Pancreas (tissue), 10 donors: ENCODE measurements around the gene TAB3. TPM values are rescaled to one million over a fixed set of nuclear protein-coding genes. Genes with fewer than 3 reads are reported as not detected.

Experiments
- ATAC-seq, 4 donors: fragments of 200-7000 bp; cut with Tn5 transposase; one replicate each; pipeline versions ENCODE4 v1.8.0 to v1.9.1; 2020; ENCODE audit warnings: mild to moderate bottlenecking in 4 of 4, moderate library complexity in 4 of 4
- DNase-seq, 6 donors: peaks; one replicate each; pipeline ENCODE4 v3.0.0-alpha.2; 2020
- FAIRE-seq: peaks from 2 replicates; lab custom pipeline; 2012; peaks lifted over from hg19 to GRCh38; lab: Jason Lieb, UNC
- H3K27ac ChIP-seq, 4 donors: fragments of 200-600 bp; sonication (generic); 1 replicate in 3 of 4; 2 replicates in 1 of 4; pipeline versions ENCODE4 v1.5.0 to v1.8.0; 2020
- H3K27me3 ChIP-seq, 4 donors: fragments of 200-600 bp; one replicate each; pipeline ENCODE4 v1.8.0; 2021
- H3K36me3 ChIP-seq, 3 donors: fragments of 200-600 bp; sonication (generic) in 1 of 3; one replicate each; pipeline versions ENCODE4 v1.5.0 to v1.8.0; 2020 to 2021
- H3K4me1 ChIP-seq, 3 donors: fragments of 200-600 bp; one replicate each; pipeline ENCODE4 v1.8.0; 2021
- H3K4me3 ChIP-seq, 4 donors: fragments of 200-600 bp; sonication (generic) in 2 of 4; one replicate each; pipeline versions ENCODE4 v1.5.0 to v1.8.0; 2020 to 2021
- H3K9me3 ChIP-seq, 4 donors: fragments of 200-600 bp; one replicate each; pipeline ENCODE4 v1.8.0; 2021
- WGBS, 2 donors: extraction: QIAGEN DNeasy Blood & Tissue Kit; methylation state at CpG; one replicate each; pipeline ENCODE4 v1.1.7; 2013; 5-methylcytosine and 5-hydroxymethylcytosine counted together
- intact Hi-C, 3 donors: fragments of 100-400 bp; cut with DNase I; formaldehyde crosslinking; loops; one replicate each; pipeline versions ENCODE4 v1.11.1 to v1.14.2; 2022
- polyA plus RNA-seq, 2 donors: library from polyadenylated mRNA; stranded (reverse); fragments of 200-250 nt; gene quantifications; one replicate each; pipeline ENCODE4 v1.2.3, GENCODE V29; 2013
- total RNA-seq, 6 donors: library from RNA; stranded (reverse); fragmentation: NEBNext Ultra II Directional in 4 of 6; extraction: Animal tissue kit (Norgen Biotek cat#: 25700) in 4 of 6; gene quantifications; one replicate each; pipeline versions ENCODE4 v1.2.1 to v1.2.4, GENCODE V29; 2021 to 2023
- TF ChIP-seq, protein P1 (sequence below), 4 donors: fragments of 200-600 bp; sonication (generic) in 3 of 4; IDR thresholded peaks; one replicate each; pipeline versions ENCODE4 v1.5.0 to v1.8.0; 2021; ENCODE audit warnings: antibody characterized with exemption in 4 of 4
- donor health status: healthy with polysubstance abuse.
- donor health status: DM: no; HTN: no; CAD: no; lungs with moderate emphysema.
- donor health status: DM: no; HTN: no; CAD: no.
- donor health status: control.
- donor health status: control.
- donor health status: Bipolar disorder and iron deficiency.
- donor health status: DM: yes; HTN: yes; CAD: no.
- donor health status: DM: no; HTN: no; CAD: no.
- donor health status: DM: no; HTN: no; CAD: no.
- donor health status: DM: yes; HTN: yes; CAD: no.

Gene TAB3
- total and polyA plus RNA-seq, 8 donors = 10.2 to 17.3 (median 13.7) TPM

DNA sequence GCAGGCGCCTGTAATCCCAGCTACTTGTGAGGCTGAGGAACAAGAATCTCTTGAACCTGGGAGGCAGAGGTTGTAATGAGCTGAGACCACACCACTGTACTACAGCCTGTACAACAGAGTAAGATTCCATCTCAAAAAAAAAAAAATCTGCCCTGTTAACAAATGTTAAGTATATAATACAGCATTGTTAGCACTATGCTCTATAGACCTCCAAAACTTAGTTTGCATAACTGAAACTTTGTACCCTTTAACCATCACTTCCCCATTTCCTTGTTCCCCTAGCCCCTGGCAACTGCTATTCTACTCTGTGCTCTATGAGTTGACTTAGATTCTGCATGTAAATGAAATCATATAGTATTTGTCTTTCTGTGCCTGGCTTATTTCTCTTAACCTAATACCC, 76.7 kb downstream of the TAB3 start:
- 57 to 76% methylated on average over 1 of the region's 1 CpG for WGBS, 2 donors
- Histone ChIP-seq H3K36me3 (no peaks in the 10 kb centered on the region), H3K9me3 (no peaks in the 10 kb centered on the region), H3K4me3 (no peak overlapping the region), H3K27ac (no peak overlapping the region), H3K4me1 (no peaks in the 10 kb centered on the region), H3K27me3 (no peaks in the 10 kb centered on the region)
- no peak for DNase-seq
- FAIRE-seq = no peak
- TF ChIP-seq, protein P1, sequence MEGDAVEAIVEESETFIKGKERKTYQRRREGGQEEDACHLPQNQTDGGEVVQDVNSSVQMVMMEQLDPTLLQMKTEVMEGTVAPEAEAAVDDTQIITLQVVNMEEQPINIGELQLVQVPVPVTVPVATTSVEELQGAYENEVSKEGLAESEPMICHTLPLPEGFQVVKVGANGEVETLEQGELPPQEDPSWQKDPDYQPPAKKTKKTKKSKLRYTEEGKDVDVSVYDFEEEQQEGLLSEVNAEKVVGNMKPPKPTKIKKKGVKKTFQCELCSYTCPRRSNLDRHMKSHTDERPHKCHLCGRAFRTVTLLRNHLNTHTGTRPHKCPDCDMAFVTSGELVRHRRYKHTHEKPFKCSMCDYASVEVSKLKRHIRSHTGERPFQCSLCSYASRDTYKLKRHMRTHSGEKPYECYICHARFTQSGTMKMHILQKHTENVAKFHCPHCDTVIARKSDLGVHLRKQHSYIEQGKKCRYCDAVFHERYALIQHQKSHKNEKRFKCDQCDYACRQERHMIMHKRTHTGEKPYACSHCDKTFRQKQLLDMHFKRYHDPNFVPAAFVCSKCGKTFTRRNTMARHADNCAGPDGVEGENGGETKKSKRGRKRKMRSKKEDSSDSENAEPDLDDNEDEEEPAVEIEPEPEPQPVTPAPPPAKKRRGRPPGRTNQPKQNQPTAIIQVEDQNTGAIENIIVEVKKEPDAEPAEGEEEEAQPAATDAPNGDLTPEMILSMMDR (IDR thresholded peaks at IDR 0.05) = no peak
- intact Hi-C loops = no loop called here
- ATAC-seq = no peak

GRCh38 chrX:30806187-30806728, 82.8 kb downstream of the TAB3 start:
- TF ChIP-seq, protein P1 (IDR thresholded peaks at IDR 0.05) = no peak
- WGBS, 2 donors = 77 to 86% methylated on average over 7 of the region's 7 CpGs
- Histone ChIP-seq H3K4me3 (no peak overlapping the region), H3K4me1 (no peaks in the 10 kb centered on the region), H3K9me3 (no peaks in the 10 kb centered on the region), H3K36me3 (no peaks in the 10 kb centered on the region), H3K27me3 (no peaks in the 10 kb centered on the region), H3K27ac (no peak overlapping the region)
- intact Hi-C loops = no loop called here
- FAIRE-seq = no peak
- no peak for DNase-seq
- ATAC-seq = no peak

GRCh38 chrX:30804462-30804861, 84.6 kb downstream of the TAB3 start:
- Histone ChIP-seq H3K4me3 (no peak overlapping the region), H3K36me3 (no peaks in the 10 kb centered on the region), H3K27ac (no peak overlapping the region), H3K9me3 (no peaks in the 10 kb centered on the region), H3K4me1 (no peaks in the 10 kb centered on the region), H3K27me3 (no peaks in the 10 kb centered on the region)
- WGBS, 2 donors = 59 to 75% methylated on average over 2 of the region's 2 CpGs
- intact Hi-C loops = no loop called here
- TF ChIP-seq, protein P1 (IDR thresholded peaks at IDR 0.05) = no peak
- FAIRE-seq (no peak), DNase-seq (no peak), ATAC-seq (no peak)

- no peak for ATAC-seq
- no peaks in the 10 kb centered on the region for H3K9me3 ChIP-seq
- no peaks in the 10 kb centered on the region for H3K27me3 ChIP-seq
- TF ChIP-seq, protein P1 (IDR thresholded peaks at IDR 0.05) = no peak
- no peaks in the 10 kb centered on the region for H3K4me1 ChIP-seq
- DNase-seq = no peak
- no peak overlapping the region for H3K27ac ChIP-seq
- H3K4me3 ChIP-seq = no peak overlapping the region
- intact Hi-C loops = no loop called here
- WGBS, 2 donors = 38 to 44% methylated on average over 1 of the region's 1 CpG
- FAIRE-seq = no peak
- no peaks in the 10 kb centered on the region for H3K36me3 ChIP-seq
Measured at GRCh38 chrX:30800901-30801300, 88.2 kb downstream of the TAB3 start.

DNA sequence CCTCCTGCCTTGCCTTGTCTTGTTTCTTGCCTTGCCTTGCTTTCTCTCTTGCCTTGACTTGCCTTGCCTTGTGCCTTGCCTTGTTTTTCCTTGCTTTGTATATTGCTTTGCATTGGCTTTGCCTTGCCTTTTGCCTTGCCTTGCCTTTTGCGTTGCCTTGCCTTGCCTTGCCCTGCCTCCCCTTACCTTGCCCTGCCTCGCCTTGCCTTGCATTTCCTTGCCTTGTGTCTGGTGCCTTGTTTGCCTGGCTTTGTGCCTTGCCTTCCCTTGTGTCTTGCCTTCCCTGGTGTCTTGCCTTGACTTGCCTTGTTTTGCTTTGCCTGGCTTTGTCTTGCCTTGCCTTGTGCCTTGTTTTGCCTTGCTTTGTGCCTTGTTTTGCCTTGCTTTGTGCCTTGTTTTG, 89.7 kb downstream of the TAB3 start:
- Histone ChIP-seq H3K9me3 (no peaks in the 10 kb centered on the region), H3K36me3 (no peaks in the 10 kb centered on the region), H3K4me1 (no peaks in the 10 kb centered on the region), H3K4me3 (no peak overlapping the region), H3K27ac (no peak overlapping the region), H3K27me3 (no peaks in the 10 kb centered on the region)
- FAIRE-seq (no peak), DNase-seq (no peak), ATAC-seq (no peak)
- intact Hi-C loops = no loop called here
- TF ChIP-seq, protein P1 (IDR thresholded peaks at IDR 0.05) = no peak
- WGBS, 2 donors = 62 to 71% methylated on average over 2 of the region's 2 CpGs
